DMS153 treated with DMSO at 0.1 percent for 48 hours (cell line): ENCODE data around the gene SLC25A30.

Experiments used
- DNase-seq: peaks from one replicate; lab custom pipeline; 2025; ENCODE audit not compliant: unreplicated experiment; lab: John Stamatoyannopoulos, UW

Gene SLC25A30

GRCh38 chr13:45417790-45418534 is at the start of gene SLC25A30:
Gene SLC25A30 (minus strand): TSS chr13:45418373. CDS start chr13:45411425, 6,948 bp downstream.
- peak; percentile 35 for DNase-seq

GRCh38 chr13:45466359-45466758 is 48.2 kb upstream of the SLC25A30 start:
- DNase-seq: no peak

GRCh38 chr13:45464687-45465453 is 46.7 kb upstream of the SLC25A30 start, which contains the start of gene COG3:
Gene COG3 (plus strand): TSS chr13:45464939. CDS start chr13:45465037, 98 bp downstream.
- peak; percentile 92 for DNase-seq

- DNase-seq: no peak
Observed at GRCh38 chr13:45464141-45464686, 46.0 kb upstream of the SLC25A30 start.

- DNase-seq: no peak
Observed at GRCh38 chr13:45456196-45456972, 38.2 kb upstream of the SLC25A30 start.

- no peak for DNase-seq
Observed at GRCh38 chr13:45454204-45454603, 36.0 kb upstream of the SLC25A30 start.

- DNase-seq: no peak
Observed at GRCh38 chr13:45451282-45451681, 33.1 kb upstream of the SLC25A30 start.

GRCh38 chr13:45448965-45449559 is 30.9 kb upstream of the SLC25A30 start:
- DNase-seq: no peak

GRCh38 chr13:45447050-45447661 is 29.0 kb upstream of the SLC25A30 start:
- no peak for DNase-seq

GRCh38 chr13:45446181-45446580 is 28.0 kb upstream of the SLC25A30 start:
- no peak for DNase-seq

GRCh38 chr13:45445053-45445452 is 26.9 kb upstream of the SLC25A30 start:
- DNase-seq: no peak

GRCh38 chr13:45441633-45442032 is 23.5 kb upstream of the SLC25A30 start:
- DNase-seq: no peak

- DNase-seq: no peak
Observed at GRCh38 chr13:45439781-45440462, 21.7 kb upstream of the SLC25A30 start.

GRCh38 chr13:45439008-45439407 is 20.8 kb upstream of the SLC25A30 start:
- no peak for DNase-seq

GRCh38 chr13:45437947-45438346 is 19.8 kb upstream of the SLC25A30 start:
- no peak for DNase-seq

GRCh38 chr13:45436953-45437352 is 18.8 kb upstream of the SLC25A30 start:
- no peak for DNase-seq

- DNase-seq: no peak
Observed at GRCh38 chr13:45436332-45436731, 18.2 kb upstream of the SLC25A30 start.

- peak; percentile 30 for DNase-seq
Observed at GRCh38 chr13:45434556-45435371, 16.6 kb upstream of the SLC25A30 start.

GRCh38 chr13:45433381-45433790 is 15.2 kb upstream of the SLC25A30 start:
- DNase-seq: no peak
